Right ventricle myocardium inferior (tissue), 1 donor: Measurements from ENCODE around the gene MEF2C. TPM values are rescaled to one million over a fixed set of nuclear protein-coding genes. Genes with fewer than 3 reads are reported as not detected.
"Not testable (repeated sequence)": the region's sequence is repeated elsewhere in the genome, so short reads cannot be mapped to it uniquely, and the experiment has no call there.

Source experiments
- ATAC-seq: fragments of 200-7000 bp; cut with Tn5 transposase; one replicate; pipeline ENCODE4 v1.9.1; 2020; ENCODE audit warnings: mild to moderate bottlenecking, moderate library complexity
- DNase-seq: peaks from one replicate; pipeline ENCODE4 v3.0.0; 2021; ENCODE audit errors: missing footprints
- intact Hi-C: fragments of 100-400 bp; cut with DNase I; formaldehyde crosslinking; loops from one replicate; pipeline ENCODE4 v1.11.0; 2022
- total RNA-seq: library from RNA; stranded (reverse); fragmentation: NEBNext Ultra II Directional; extraction: Animal tissue kit (Norgen Biotek cat#: 25700); gene quantifications from one replicate; pipeline ENCODE4 v1.2.1, GENCODE V29; 2021
- donor health status: DM: no; HTN: yes; CAD: no; lungs with severe emphysema.

The MEF2C gene
- total RNA-seq, 1 donor from 2014 or later = 46.7 TPM

GRCh38 chr5:88821161-88821560 lies 61.8 kb downstream of the MEF2C start:
- DNase-seq (no peak), ATAC-seq (no peak)
- intact Hi-C loops = no loop called here

GRCh38 chr5:88820581-88820980 lies 62.4 kb downstream of the MEF2C start:
- ATAC-seq (no peak), DNase-seq (no peak)
- intact Hi-C loops = no loop called here

GRCh38 chr5:88819301-88819999 lies 63.5 kb downstream of the MEF2C start:
- intact Hi-C loops = no loop called here
- ATAC-seq = no peak
- DNase-seq = no peak

- ATAC-seq = no peak
- no peak for DNase-seq
- intact Hi-C loops = no loop called here
These were observed 64.7 kb downstream of the MEF2C start for GRCh38 chr5:88818296-88818695.

GRCh38 chr5:88816195-88816594 lies 66.8 kb downstream of the MEF2C start:
- ATAC-seq (no peak), DNase-seq (no peak)
- intact Hi-C loops = no loop called here

- DNase-seq = no peak
- no peak for ATAC-seq
- intact Hi-C loops = no loop called here
These were observed 67.8 kb downstream of the MEF2C start for GRCh38 chr5:88815050-88815789.

- DNase-seq = no peak
- intact Hi-C loops = no loop called here
- ATAC-seq = no peak
These were observed 69.0 kb downstream of the MEF2C start for GRCh38 chr5:88813805-88814575.

GRCh38 chr5:88813244-88813643 lies 69.7 kb downstream of the MEF2C start:
- no peak for ATAC-seq
- intact Hi-C loops = no loop called here
- no peak for DNase-seq

GRCh38 chr5:88808153-88808552 lies 74.8 kb downstream of the MEF2C start:
- intact Hi-C loops = no loop called here
- no peak for ATAC-seq
- DNase-seq = no peak

GRCh38 chr5:88807327-88807726 lies 75.7 kb downstream of the MEF2C start:
- DNase-seq = no peak
- no peak for ATAC-seq
- intact Hi-C loops = no loop called here

- no peak for DNase-seq
- intact Hi-C loops = no loop called here
- no peak for ATAC-seq
These were observed 76.6 kb downstream of the MEF2C start for GRCh38 chr5:88806338-88806737.

- intact Hi-C loops = no loop called here
- ATAC-seq = no peak
- DNase-seq = no peak
These were observed 77.7 kb downstream of the MEF2C start for GRCh38 chr5:88805151-88805784.

GRCh38 chr5:88804444-88804843 lies 78.5 kb downstream of the MEF2C start:
- ATAC-seq (peak; percentile 34), DNase-seq (no peak)
- intact Hi-C loops = no loop called here

GRCh38 chr5:88803309-88803708 lies 79.7 kb downstream of the MEF2C start:
- intact Hi-C loops = no loop called here

GRCh38 chr5:88799938-88800535 lies 82.9 kb downstream of the MEF2C start:
- DNase-seq = no peak
- ATAC-seq = no peak
- intact Hi-C loops = no loop called here

More at GRCh38 chr5:88803309-88803708, 79.7 kb downstream of the MEF2C start:
- ATAC-seq (no peak), DNase-seq (no peak)

GRCh38 chr5:88798933-88799332 lies 84.1 kb downstream of the MEF2C start:
- intact Hi-C loops, DNase-seq, ATAC-seq: not testable (repeated sequence)

- ATAC-seq, intact Hi-C loops, DNase-seq: not testable (repeated sequence)
These were observed 89.2 kb downstream of the MEF2C start for GRCh38 chr5:88793797-88794196.

GRCh38 chr5:88792144-88792840 lies 90.7 kb downstream of the MEF2C start:
- ATAC-seq = no peak
- intact Hi-C loops = no loop called here
- DNase-seq = no peak
